Activated CD4-positive, alpha-beta T cell treated with anti-CD3 and anti-CD28 coated beads for 24 hours (primary cell): ENCODE results near the gene CCND3.

Source experiments
- DNase-seq, 2 donors: peaks; one replicate each; pipeline ENCODE4 v3.0.0-alpha.2; 2020; ENCODE audit warnings: low read depth in 2 of 2

The CCND3 gene

DNA sequence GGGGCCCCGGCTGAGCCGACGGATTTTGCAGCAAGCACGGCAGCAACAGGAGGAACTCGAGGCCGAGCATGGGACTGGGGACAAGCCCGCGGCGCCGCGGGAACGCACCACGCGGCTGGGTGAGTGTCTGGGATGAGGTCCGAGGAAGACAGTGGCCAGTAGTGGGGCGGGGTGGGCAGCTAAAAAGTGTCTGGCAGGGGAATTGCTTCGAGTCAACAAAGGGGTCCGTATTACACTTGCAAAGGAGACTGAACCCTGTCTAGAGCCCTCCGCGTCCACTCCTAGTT lies 20.0 kb downstream of the CCND3 start:
- no peak for DNase-seq

DNA sequence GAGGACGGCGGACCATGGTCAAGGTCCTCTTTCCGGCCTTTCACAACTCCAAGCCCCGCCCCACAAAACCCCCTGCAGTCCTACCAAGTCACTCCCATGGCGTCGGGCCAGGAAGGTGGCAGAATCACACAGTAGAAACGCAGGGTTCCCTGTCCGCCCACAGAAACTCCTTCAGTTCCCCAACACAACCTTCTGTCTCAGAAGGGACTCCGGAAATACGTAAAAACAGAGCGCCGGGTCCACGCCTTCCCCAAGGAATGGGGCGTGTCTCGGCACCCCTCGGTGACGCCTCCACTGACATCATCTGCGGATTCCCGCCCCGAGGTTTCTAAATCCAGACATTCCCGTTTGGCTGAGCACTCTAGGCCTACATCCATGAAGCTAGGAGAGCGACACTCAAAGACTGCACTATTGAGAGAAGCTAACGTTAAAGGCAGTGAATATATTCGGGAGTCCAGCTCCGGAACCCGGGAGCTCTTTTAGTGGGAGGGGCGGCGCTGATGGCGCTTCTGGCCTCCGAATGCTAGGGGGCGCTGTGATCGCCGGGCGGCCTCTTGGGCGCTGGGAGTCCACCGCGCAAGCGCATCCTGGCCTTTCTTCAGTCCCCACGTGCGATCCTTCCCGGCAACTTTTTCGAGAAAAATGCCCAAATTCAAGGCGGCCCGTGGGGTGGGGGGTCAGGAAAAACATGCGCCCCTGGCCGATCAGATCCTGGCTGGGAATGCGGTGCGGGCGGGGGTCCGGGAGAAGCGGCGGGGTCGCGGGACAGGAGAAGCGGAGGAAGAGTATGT lies 20.5 kb downstream of the CCND3 start, which contains the start of the genes BYSL and MED20:
BYSL (plus strand) TSS at position 579 of the 791 bp plus-strand sequence; CDS start at position 643, 64 bp downstream.
MED20 (minus strand) TSS at position 219 of the 791 bp plus-strand sequence; CDS start at position 98, 121 bp downstream.
- DNase-seq: peak; percentile 91 to 94

DNA sequence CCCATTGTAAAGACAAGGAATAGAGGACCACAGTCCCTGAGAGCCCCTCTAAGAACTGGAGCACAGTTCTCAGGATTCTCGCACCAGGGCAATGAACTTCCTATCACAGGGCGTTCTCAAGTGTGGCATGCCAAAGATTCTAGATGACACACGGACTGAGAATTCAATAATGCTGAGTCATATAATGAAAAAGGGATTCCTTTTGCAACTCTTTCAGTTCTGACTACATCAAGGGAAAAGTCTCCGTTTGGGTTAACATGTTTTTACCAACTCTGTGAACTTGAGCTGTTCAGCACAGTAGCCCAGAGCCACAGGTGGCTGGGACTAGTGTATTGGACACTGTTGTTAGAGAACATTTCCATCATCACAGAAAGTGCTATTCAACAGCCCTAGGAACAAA lies 24.1 kb downstream of the CCND3 start:
- DNase-seq: no peak

DNA sequence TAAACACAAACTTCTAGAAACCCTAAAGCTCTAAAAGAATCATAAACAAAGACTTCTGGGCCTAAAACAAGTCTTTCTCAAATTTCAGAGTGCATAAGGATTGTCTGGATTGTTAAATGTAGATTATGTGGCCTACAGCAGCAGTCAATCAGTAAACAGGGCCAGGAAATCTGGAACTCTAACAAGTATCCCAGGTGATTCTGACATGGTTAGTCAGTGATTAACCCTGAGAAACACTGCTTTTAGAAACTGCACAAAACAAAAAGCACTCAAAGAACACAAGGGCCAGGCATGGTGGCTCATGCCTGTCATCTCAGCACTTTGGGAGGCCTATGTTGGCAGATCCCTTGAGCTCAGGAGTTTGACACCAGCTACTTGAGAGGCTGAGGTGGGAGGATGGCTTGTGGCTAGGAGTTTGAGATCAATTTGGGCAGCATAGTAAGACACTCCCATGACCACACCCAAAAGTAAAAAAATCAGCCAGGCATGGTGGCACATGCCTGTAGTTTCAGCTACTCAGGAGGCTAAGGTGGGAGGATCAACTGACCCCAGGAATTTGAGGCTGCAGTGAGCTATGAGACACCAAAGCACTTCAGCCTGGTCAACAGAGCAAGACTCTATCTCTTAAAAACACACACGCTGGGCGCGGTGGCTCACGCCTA lies 26.6 kb downstream of the CCND3 start:
- DNase-seq: no peak

DNA sequence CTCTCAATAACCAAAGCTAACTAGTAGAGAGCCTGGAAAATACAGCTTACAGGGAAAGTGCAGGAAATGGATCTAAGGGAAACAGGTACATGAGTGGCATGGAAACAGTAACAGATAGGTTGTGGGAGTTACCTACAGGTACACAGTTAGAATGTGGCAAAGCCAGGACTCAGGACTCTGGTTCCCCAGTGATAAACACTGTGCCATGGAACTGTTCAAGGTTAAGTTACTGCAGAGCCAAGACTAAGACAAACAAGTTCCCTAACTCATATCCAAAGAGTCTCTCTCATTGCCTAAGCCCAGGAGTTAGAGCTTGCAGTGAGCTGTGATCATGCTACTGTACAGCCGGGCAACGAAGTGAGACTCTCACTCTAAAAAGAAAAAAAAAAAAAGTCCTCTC lies 27.3 kb downstream of the CCND3 start:
- no peak for DNase-seq

DNA sequence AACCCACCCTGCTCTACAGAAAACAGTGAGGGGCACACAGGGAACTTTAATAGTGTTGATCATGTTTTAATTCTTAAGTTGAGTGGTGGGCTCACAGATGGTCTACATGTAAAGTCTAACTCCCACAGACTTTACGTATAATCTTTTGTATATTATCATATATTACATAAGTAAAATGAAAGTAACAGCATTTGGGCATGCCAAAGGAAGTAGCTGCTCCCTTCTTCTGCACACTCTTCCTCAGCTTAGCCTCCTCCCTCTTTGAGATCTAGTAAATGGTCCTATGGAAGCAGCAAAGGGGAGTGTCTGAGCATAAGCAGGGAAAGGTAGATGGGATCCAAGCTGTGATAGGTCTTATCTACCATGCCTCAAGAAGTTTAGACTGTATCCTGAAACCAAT lies 31.9 kb downstream of the CCND3 start:
- DNase-seq: no peak

DNA sequence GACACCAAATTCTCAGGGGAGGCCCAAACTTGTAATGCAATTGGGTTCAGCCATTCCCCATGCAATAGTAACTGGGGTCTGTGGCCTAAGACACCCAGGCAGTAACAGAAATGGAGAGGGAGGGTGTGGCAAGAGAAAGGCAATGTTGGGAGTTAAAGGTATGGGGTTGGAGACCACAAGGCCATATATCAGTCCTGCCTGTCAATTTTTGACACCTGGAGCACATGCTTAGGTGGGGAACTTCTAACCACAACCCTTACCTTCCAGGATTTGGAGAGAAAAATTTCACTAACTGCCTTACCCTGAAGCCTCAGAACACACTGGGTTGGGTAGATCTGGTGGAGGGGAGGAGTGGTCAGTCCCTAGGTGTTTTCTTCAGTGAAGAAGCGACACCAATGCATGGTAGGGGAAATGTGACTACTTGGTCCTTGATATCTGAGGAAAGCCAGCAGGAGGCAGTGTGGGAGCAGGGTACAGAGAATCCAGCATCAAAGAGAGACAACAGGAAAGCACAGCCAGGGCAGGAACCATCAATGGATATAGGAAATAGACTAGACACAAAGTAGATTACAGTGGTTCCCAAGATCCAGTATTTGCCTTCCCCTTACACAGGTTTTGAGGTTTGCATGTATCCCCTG lies 39.6 kb downstream of the CCND3 start:
- peak; percentile 35 to 46 for DNase-seq

DNA sequence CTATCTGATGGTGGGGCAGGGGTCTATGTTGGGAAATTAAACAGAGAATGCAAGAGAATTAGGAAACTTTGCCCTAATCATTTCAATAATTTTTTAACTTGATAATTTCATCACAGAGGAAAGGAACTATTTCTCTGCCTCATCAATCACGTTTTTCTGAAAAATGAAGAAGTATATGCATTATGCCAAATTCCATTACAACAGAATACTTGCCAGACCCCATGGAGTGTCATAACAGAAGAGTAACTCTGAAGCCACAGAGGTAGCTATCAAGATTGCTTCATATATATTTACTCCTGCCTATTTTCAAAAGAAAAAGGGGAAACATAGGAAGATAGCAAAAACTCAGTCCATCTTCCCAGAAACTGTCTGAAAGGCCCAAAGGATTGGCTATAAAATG lies 40.7 kb downstream of the CCND3 start:
- no peak for DNase-seq

DNA sequence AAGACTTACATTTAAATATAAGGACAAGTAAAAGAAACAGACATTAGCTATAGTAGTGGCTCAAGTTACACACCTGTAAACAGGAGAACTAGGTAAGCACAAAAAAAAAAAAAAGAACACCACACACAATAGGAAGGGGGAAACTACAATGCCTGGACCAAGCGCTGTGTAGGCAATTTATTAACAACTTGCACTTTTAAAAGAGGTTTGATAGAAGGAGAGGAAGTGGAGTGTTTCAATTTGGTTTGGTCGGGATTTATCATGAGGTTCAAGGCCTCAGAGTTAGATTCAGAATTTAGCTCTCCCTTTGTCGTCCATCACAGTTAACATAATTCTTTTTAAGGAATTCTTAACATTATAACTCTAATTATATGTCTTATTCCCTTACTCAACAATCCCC lies 45.3 kb downstream of the CCND3 start:
- no peak for DNase-seq

DNA sequence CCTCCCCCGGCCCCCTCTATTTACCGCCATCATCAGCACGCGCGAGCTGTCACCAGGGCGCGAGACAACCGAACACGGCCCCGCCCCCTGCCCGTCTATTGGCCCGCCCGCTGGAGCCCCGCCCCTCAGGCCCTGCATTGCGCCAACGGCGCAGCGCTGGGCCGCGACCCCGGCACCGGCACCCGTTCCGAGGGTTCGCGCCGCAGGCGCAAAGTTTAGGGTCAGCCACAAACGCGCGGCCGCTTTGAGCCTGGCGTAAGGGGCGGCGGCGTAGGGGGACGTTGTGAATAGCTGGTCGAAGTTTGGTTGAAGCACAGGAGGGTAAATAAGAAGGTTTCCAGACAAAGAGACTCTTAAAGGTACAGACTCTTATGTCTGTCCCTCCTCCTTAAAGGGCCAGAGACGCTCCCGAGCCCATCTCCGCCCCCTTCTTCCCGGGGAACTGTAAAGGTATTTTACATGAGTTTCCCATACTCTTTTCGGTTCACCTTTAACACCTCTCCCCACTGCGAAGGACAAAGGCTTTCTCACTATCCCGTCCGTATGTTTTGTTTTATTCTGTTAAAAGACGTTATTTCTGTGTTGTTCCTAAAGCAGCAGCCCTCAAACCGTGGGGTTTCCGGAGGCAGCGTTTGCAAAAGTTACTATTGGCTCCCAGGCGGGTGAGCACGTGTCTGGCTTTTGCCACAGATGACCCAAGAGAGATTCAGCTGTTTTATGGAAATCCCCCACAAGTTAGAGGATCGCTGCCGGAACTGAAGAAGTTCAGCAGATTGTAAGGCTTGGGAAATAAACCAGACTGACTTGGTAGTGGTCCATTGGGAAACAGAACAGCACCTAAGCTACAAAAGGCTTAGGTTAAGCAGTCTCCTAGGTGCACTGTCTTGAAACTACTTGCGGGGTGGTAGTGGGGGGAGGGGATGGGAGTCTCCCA lies 46.0 kb downstream of the CCND3 start, which contains the start of gene USP49:
USP49 (minus strand) TSS at position 76 of the 934 bp plus-strand sequence. CDS start 88,392 bp downstream, outside the sequence.
- DNase-seq: peak; percentile 90 to 95

DNA sequence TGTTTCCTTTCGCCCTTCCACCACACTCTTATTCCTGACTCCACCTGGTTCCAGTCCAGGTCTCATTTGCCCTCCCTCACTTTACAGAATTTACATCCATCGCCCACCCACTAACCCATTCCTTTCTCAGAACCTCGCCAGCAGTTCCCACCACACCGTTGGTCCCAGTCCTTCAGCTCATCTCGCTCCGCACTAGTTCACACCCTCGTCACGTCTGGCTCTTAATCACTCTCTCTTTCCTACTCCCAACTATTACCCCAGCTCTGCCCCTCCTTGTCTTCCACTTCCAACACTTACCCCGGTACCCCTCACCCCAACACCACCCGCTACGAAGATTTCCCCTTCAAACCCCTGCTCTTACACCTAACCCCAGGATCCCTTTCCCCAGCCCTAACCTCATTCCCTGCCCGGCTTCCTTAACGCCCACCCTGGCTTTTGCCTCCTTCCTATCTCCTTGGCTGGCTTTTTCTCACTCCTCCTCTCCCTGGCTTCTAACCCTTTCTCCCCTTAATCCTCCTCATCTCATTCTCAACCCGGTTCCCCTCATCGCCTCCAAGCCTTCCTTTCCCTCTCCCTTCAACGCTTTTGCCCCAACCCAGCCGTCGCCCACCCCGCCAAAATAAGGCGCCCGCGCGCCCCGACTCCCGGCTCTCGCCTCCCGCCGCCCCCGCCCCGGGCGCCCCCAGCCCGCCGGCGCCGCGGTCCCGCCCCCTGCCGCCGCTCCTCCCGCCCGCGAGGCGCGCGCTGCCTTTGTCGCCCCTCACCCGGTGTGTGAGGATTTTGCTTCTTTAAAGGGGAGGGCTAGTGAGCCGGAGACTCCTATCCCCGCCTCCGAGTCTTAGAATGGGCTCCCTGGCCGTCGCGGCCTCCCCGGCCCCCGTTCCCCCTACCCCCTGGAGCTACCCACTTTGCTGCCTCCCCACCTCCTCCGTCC lies 47.0 kb downstream of the CCND3 start:
- peak in 1 of 2 donors; percentile 8 for DNase-seq

DNA sequence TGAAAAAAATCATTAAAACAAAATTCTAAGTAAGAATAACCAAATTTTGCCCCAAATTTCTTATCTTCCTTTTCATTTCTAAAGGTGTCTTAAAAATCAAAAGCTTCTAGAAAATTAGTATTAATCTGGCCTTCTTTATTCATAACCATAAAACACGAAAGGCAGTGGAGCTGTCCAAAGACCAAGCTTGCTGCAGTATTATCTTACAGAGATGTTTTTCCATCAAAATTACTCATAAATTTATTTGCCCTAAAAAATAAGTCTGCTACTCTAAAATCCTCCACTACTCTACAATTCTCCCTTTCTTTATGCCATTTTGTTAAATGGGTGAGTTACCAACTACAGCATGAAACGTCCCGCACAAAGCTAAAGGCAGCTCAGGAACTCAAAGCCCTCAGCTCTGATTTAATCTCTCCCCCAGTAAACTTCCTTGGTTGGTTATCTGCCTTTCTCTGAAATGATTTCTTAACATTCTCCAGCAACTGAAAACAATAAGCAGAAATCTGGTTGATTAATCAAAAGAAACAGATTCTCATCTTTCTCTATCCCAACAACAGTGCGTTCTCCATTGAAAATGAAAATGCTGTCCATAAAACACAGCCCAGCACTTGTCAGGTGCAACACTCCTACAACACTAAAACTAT lies 48.6 kb downstream of the CCND3 start:
- DNase-seq: no peak

DNA sequence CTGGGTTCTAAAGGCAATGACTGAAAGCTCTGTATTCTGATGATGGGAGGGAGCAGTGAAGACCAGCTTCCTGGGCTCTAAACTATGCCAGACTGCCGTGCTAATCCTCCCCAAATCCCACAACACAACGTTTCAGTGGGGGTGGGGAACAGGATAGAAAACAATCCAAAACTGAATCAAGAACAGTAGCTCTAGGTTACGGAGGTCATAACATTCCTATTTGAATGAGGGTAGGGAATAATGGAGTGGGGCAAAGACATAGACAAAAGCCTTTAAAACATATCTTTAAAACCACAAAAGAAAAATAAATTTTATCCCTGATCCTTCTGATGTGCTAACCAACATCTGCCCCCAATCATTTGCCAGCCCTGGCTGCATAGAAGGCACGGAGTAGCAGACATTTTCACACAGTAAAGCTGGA lies 54.3 kb downstream of the CCND3 start:
- DNase-seq: no peak

DNA sequence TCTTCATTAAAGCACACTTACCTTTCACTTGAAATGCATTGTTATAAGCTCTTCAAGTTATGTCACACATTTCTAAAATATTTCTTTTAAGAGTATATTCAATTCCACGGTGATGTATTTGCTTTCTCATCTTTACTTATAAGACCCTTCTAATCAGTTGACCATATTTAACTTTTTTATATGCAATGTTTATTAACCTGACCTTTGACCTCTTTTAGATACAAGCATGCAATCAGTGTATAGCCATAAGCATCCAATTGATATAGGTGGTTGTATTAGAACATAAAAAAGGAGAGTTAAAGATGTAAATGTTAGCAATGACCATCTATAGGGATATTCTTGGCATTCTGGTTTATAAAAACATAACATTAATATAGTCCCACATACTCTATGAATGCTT lies 55.7 kb downstream of the CCND3 start:
- no peak for DNase-seq

DNA sequence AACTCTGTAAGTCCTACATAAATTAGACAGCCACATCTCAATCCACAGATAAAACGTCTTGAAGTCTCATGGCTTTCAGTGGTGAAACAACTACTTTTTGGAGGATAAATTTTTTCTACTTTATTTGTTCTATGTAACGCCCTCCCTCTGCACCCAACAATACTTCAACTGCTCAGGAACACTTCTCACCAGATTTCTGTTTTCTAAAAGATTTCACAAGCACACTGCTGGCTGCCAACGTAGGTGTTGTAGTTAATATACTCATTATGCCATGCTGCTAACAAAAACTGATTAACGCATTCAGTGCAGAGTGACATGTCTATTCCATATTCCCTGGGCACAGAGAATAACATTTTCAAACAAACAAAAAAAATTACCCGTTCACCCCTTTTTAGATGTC lies 56.7 kb downstream of the CCND3 start:
- no peak for DNase-seq
